ENCODE measurements around the gene ICE2. TPM values are rescaled to one million over a fixed set of nuclear protein-coding genes. Genes with fewer than 3 reads are reported as not detected.

Gene ICE2
- total RNA-seq, 3 donors from 2014 or later: 28.5 to 40.7 (median 36.1) TPM

DNA sequence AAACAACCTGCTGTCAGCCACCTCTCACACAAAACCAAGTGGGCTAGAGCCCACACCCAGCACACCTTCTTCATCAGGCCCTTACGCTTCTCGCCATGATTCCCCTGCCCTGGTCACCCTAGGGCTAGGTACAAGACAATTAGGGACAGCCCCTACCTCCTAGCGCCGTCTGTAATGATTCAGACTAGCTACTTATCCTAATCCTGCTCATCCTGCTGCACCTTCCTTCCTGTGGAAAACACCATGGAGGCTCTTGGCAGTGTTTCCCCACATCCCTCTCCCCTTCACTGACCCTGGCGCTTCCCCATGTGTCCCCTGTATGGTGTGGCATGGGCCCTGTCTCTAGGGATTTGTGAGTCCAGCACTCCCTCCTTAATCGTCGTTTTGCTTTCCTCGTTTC, 39.6 kb upstream of the ICE2 start:
- no peak for DNase-seq (ENCODE audit: low spot score in 2 of 2)
- intact Hi-C loops (cut with DNase I; ENCODE audit: low total_unique reads): no loop called here
- TF ChIP-seq, protein P1, sequence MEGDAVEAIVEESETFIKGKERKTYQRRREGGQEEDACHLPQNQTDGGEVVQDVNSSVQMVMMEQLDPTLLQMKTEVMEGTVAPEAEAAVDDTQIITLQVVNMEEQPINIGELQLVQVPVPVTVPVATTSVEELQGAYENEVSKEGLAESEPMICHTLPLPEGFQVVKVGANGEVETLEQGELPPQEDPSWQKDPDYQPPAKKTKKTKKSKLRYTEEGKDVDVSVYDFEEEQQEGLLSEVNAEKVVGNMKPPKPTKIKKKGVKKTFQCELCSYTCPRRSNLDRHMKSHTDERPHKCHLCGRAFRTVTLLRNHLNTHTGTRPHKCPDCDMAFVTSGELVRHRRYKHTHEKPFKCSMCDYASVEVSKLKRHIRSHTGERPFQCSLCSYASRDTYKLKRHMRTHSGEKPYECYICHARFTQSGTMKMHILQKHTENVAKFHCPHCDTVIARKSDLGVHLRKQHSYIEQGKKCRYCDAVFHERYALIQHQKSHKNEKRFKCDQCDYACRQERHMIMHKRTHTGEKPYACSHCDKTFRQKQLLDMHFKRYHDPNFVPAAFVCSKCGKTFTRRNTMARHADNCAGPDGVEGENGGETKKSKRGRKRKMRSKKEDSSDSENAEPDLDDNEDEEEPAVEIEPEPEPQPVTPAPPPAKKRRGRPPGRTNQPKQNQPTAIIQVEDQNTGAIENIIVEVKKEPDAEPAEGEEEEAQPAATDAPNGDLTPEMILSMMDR (IDR thresholded peaks at IDR 0.05): no peak
- TF ChIP-seq POLR2A (IDR thresholded peaks at IDR 0.05) (no peak), POLR2AphosphoS5 (IDR thresholded peaks at IDR 0.05) (no peak)
- no peaks in the 10 kb centered on the region for H3K9me3 ChIP-seq
- no peaks in the 10 kb centered on the region for H3K27me3 ChIP-seq
- H3K4me3 ChIP-seq: no peak overlapping the region
- H3K27ac ChIP-seq: no peak overlapping the region
- no peaks in the 10 kb centered on the region for H3K36me3 ChIP-seq
- H3K4me1 ChIP-seq: no peaks in the 10 kb centered on the region

DNA sequence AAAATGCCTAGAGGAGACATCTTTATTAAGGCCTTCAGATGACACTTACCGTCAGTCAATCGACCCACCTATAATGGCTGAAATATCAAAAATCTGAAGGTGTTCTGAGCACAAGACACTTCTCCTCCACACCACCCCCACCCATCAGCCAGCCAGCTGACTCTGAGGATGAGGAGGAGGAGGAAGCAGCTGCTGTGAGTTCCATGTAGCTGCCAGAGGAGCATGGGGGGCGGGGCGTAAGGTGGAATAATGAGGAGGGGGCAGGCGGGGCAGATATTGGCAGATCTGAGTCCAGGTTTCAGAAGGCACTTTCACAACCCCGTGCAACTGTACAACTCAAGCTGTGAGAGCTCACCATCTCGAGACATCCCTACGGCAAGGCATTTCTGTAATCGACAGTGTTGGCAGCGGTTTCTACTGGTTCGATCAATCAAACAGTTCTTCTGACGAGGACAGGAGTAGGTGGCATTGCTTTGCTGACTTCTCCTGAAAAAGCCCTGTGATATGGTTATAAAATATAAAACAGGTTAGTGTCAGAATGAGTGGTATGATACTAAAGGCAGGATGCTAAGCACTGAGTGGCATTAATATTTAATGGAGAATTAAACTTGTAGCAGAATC, 35.4 kb upstream of the ICE2 start:
- no peaks in the 10 kb centered on the region for H3K36me3 ChIP-seq
- H3K4me3 ChIP-seq: no peak overlapping the region
- DNase-seq (ENCODE audit: low spot score in 2 of 2): no peak
- no peaks in the 10 kb centered on the region for H3K27me3 ChIP-seq
- TF ChIP-seq POLR2AphosphoS5 (IDR thresholded peaks at IDR 0.05) (no peak), POLR2A (IDR thresholded peaks at IDR 0.05) (no peak)
- TF ChIP-seq, protein P1 (IDR thresholded peaks at IDR 0.05): no peak
- no peaks in the 10 kb centered on the region for H3K9me3 ChIP-seq
- intact Hi-C loops (cut with DNase I; ENCODE audit: low total_unique reads): no loop called here
- H3K27ac ChIP-seq: no peak overlapping the region
- no peaks in the 10 kb centered on the region for H3K4me1 ChIP-seq

DNA sequence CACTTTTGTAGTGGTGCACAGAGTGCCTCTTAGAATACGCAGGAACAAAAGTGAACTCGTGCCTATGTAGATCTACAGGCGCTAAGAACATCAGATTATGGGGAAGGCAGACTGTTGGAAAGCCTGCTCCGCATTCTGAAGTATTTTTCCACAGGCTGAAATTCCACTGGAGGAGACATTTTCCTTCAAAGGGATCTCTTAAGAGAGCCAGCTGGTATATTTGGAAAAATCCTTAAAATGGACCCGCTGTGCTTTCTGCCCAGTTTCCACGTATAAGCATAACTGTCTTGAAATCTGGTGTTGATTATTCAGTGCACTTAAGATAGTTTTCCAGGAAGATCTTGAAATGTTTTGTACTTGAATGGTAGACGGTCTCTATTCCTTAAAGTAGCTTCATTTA, 34.7 kb upstream of the ICE2 start:
- H3K27ac ChIP-seq: no peak overlapping the region

DNA sequence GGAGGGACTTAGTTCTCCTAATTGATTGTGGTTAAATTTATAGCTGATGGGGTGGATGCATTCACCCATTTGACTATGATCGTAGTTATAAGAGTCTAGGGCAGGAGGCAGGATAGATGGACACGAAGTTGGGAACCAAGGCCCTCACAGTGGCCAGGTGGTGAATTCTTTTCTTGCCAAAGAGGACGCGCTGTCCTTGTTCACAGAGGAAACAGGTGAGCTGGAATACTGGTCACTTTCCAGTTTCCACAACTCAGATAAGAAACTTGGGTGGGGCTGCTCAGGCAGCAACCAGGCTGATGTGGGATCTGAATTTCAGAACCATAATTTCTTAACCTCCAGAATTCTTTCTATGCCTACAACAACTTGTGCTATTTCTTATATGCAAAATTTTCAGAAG, 34.0 kb upstream of the ICE2 start:
- H3K4me3 ChIP-seq: no peak overlapping the region
- no peaks in the 10 kb centered on the region for H3K27me3 ChIP-seq
- no peaks in the 10 kb centered on the region for H3K36me3 ChIP-seq
- no peaks in the 10 kb centered on the region for H3K9me3 ChIP-seq
- TF ChIP-seq POLR2A (IDR thresholded peaks at IDR 0.05) (no peak), POLR2AphosphoS5 (IDR thresholded peaks at IDR 0.05) (no peak)
- TF ChIP-seq, protein P1 (IDR thresholded peaks at IDR 0.05): no peak
- intact Hi-C loops (cut with DNase I; ENCODE audit: low total_unique reads): no loop called here
- no peak for DNase-seq (ENCODE audit: low spot score in 2 of 2)
- H3K4me1 ChIP-seq: no peaks in the 10 kb centered on the region
- no peak overlapping the region for H3K27ac ChIP-seq

More for the DNA sequence above, 34.7 kb upstream of the ICE2 start:
- Histone ChIP-seq H3K9me3 (no peaks in the 10 kb centered on the region), H3K36me3 (no peaks in the 10 kb centered on the region), H3K27me3 (no peaks in the 10 kb centered on the region), H3K4me3 (no peak overlapping the region), H3K4me1 (no peaks in the 10 kb centered on the region)
- intact Hi-C loops (cut with DNase I; ENCODE audit: low total_unique reads): no loop called here
- no peak for DNase-seq (ENCODE audit: low spot score in 2 of 2)
- TF ChIP-seq POLR2AphosphoS5 (IDR thresholded peaks at IDR 0.05): no peak
- TF ChIP-seq, protein P1 (IDR thresholded peaks at IDR 0.05): no peak
- TF ChIP-seq POLR2A (IDR thresholded peaks at IDR 0.05): no peak

DNA sequence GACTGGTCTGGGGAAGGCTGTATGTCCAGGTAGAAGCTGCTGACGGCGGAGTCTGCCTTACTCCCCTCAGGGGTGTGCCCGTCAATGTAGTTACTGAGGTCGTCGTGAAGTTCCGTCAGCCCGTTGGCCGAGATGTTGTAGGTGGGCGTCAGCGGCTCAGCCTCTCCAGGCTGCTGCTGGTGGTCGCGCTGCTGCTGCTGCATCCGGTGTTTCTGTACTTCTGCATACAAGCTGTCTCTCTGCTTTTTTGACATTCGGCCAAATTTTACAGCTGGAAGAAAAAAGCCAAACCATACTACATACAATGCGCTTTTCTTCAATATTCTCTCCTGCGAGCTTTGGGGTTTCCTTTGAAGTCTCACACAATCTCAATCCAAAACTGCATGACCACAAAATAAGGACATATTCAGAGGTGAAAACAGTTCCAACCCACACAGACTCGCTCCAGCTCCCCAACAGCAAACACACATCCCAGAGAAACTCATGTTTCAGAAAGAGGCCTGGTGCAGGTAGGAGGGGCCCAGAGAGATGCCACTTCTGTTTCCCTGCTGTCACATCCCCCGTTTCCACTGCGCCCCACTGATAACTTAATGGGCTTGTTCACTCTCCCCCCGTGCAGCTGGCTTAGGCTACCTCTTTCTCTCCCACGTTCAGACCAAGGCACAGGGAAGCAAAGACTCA, 32.5 kb upstream of the ICE2 start:
- no peaks in the 10 kb centered on the region for H3K27me3 ChIP-seq
- no peaks in the 10 kb centered on the region for H3K36me3 ChIP-seq
- H3K27ac ChIP-seq: no peak overlapping the region
- intact Hi-C loops (cut with DNase I; ENCODE audit: low total_unique reads): no loop called here
- no peak for DNase-seq (ENCODE audit: low spot score in 2 of 2)
- TF ChIP-seq POLR2AphosphoS5 (IDR thresholded peaks at IDR 0.05): no peak
- TF ChIP-seq POLR2A (IDR thresholded peaks at IDR 0.05): no peak
- TF ChIP-seq, protein P1 (IDR thresholded peaks at IDR 0.05): no peak
- no peak overlapping the region for H3K4me3 ChIP-seq
- no peaks in the 10 kb centered on the region for H3K9me3 ChIP-seq
- no peaks in the 10 kb centered on the region for H3K4me1 ChIP-seq

All from breast epithelium (tissue), 4 donors.